ENCODE data around the gene FGF14.
A peak's percentile ranks its signal among the peaks of the same experiment; 100 is the strongest.

FGF14 gene

GRCh38 chr13:102317593-102317992 is 84.3 kb downstream of the FGF14 start:
- no peak overlapping the region for H3K4me3 ChIP-seq (replicated peaks; ENCODE audit: low read depth, low read length)
- peak; percentile 38 for DNase-seq (ENCODE audit: low read depth)
- TF ChIP-seq CTCF (IDR thresholded peaks at IDR 0.05; ENCODE audit: low read length, missing control alignments): no peak

- no peak overlapping the region for H3K4me3 ChIP-seq (replicated peaks; ENCODE audit: low read depth, low read length)
- DNase-seq (ENCODE audit: low read depth): no peak
- TF ChIP-seq CTCF (IDR thresholded peaks at IDR 0.05; ENCODE audit: low read length, missing control alignments): no peak
These were observed 85.1 kb downstream of the FGF14 start for GRCh38 chr13:102316732-102317131.

- no peak for DNase-seq (ENCODE audit: low read depth)
These were observed 89.0 kb downstream of the FGF14 start for GRCh38 chr13:102312841-102313240.

GRCh38 chr13:102311901-102312300 is 89.9 kb downstream of the FGF14 start:
- DNase-seq (ENCODE audit: low read depth): no peak
- H3K4me3 ChIP-seq (replicated peaks; ENCODE audit: low read depth, low read length): no peak overlapping the region
- no peak for TF ChIP-seq CTCF (IDR thresholded peaks at IDR 0.05; ENCODE audit: low read length, missing control alignments)

More at GRCh38 chr13:102312841-102313240, 89.0 kb downstream of the FGF14 start:
- TF ChIP-seq CTCF (IDR thresholded peaks at IDR 0.05; ENCODE audit: low read length, missing control alignments): no peak
- no peak overlapping the region for H3K4me3 ChIP-seq (replicated peaks; ENCODE audit: low read depth, low read length)

GRCh38 chr13:102311419-102311796 is 90.4 kb downstream of the FGF14 start:
- DNase-seq (ENCODE audit: low read depth): no peak
- H3K4me3 ChIP-seq (replicated peaks; ENCODE audit: low read depth, low read length): no peak overlapping the region
- TF ChIP-seq CTCF (IDR thresholded peaks at IDR 0.05; ENCODE audit: low read length, missing control alignments): no peak

- H3K4me3 ChIP-seq (replicated peaks; ENCODE audit: low read depth, low read length): no peak overlapping the region
- DNase-seq (ENCODE audit: low read depth): no peak
- no peak for TF ChIP-seq CTCF (IDR thresholded peaks at IDR 0.05; ENCODE audit: low read length, missing control alignments)
These were observed 91.0 kb downstream of the FGF14 start for GRCh38 chr13:102310691-102311418.

GRCh38 chr13:102309110-102309509 is 92.7 kb downstream of the FGF14 start:
- no peak for TF ChIP-seq CTCF (IDR thresholded peaks at IDR 0.05; ENCODE audit: low read length, missing control alignments)
- no peak for DNase-seq (ENCODE audit: low read depth)

More at GRCh38 chr13:102309110-102309509, 92.7 kb downstream of the FGF14 start:
- H3K4me3 ChIP-seq (replicated peaks; ENCODE audit: low read depth, low read length): no peak overlapping the region
